GM12878 (cell line): ENCODE measurements around the gene CIROP. TPM values are rescaled to one million over a fixed set of nuclear protein-coding genes. Genes with fewer than 3 reads are reported as not detected.

Experiments
- ATAC-seq: fragments of 200-7000 bp; cut with Tn5 transposase; 3 replicates; pipeline ENCODE4 v1.9.1; 2020; ENCODE audit warnings: mild to moderate bottlenecking, moderate library complexity
- BruUV-seq: library from RNA; stranded (reverse); fragments of 400-500 nt; replicated peaks from 2 replicates; lab custom pipeline; 2021; lab: Mats Ljungman, UMichigan
- CTCF ChIA-PET: fragments of 300-600 bp; sonication (Branson Sonifier 250); formaldehyde crosslinking; extraction: SDS; loops from one replicate; lab custom pipeline; 2021; ENCODE audit warnings: inconsistent platforms; lab: Yijun Ruan, JAX
- POLR2A ChIA-PET: fragments of 350-600 bp; formaldehyde crosslinking; extraction: SDS; loops from one replicate; lab custom pipeline; 2021; ENCODE audit warnings: inconsistent platforms; lab: Charles Lee
- RAD21 ChIA-PET: fragments of 300-600 bp; sonication (Branson Sonifier 250); formaldehyde crosslinking; loops from one replicate; lab custom pipeline; 2023; ENCODE audit warnings: antibody characterized with exemption; ENCODE audit not compliant: unreplicated experiment; lab: Charles Lee
- SMC1A ChIA-PET: fragments of 300-600 bp; sonication (Branson Sonifier 250); formaldehyde crosslinking; loops from one replicate; lab custom pipeline; 2023; ENCODE audit not compliant: unreplicated experiment, uncharacterized antibody; lab: Charles Lee
- DNase-seq: peaks from one replicate; pipeline ENCODE4 v3.0.0-alpha.2; 2011; ENCODE audit warnings: low read depth, low spot score
- FAIRE-seq: peaks from 3 replicates; lab custom pipeline; 2011; peaks lifted over from hg19 to GRCh38; lab: Jason Lieb, UNC
- H2AFZ ChIP-seq: 2 replicates; pipeline ENCODE4 v1.6.0; 2011; ENCODE audit warnings: low read depth, low read length, control low read depth; ENCODE audit not compliant: control insufficient read depth
- H3K27ac ChIP-seq: 2 replicates; pipeline ENCODE4 v1.5.1; 2011; ENCODE audit warnings: control low read depth; ENCODE audit not compliant: control insufficient read depth, insufficient read depth
- H3K27me3 ChIP-seq, 2 experiments: replicated peaks in 1 of 2; 2 replicates each; pipeline versions ENCODE4 v1.6.0 to v1.6.1; 2011; ENCODE audit warnings: low read length in 1 of 2; ENCODE audit not compliant: control insufficient read depth in 2 of 2, insufficient read depth in 2 of 2
- H3K36me3 ChIP-seq, 2 experiments: 2 replicates each; pipeline ENCODE4 v1.5.1; 2011; ENCODE audit warnings: low read length in 1 of 2; ENCODE audit not compliant: control insufficient read depth in 2 of 2, insufficient read depth in 2 of 2
- H3K4me1 ChIP-seq: 2 replicates; pipeline ENCODE4 v1.6.1; 2011; ENCODE audit warnings: mild to moderate bottlenecking, low read length, moderate library complexity, mixed read lengths; ENCODE audit not compliant: control insufficient read depth, insufficient read depth
- H3K4me2 ChIP-seq: 2 replicates; pipeline ENCODE4 v1.6.0; 2011; ENCODE audit warnings: control low read depth; ENCODE audit not compliant: control insufficient read depth, insufficient read depth
- H3K4me3 ChIP-seq: fragments of 200-600 bp; sonication (generic); 2 replicates; pipeline ENCODE4 v1.5.1; 2016
- H3K79me2 ChIP-seq: 2 replicates; pipeline ENCODE4 v1.6.0; 2011; ENCODE audit warnings: low read length; ENCODE audit not compliant: control insufficient read depth, insufficient read depth
- H3K9ac ChIP-seq: 2 replicates; pipeline ENCODE4 v1.8.0; 2011; ENCODE audit warnings: low read length, control low read depth, mixed read lengths; ENCODE audit not compliant: control insufficient read depth, insufficient read depth
- H3K9me3 ChIP-seq: replicated peaks from 3 replicates; pipeline ENCODE4 v1.5.1; 2011; ENCODE audit warnings: mild to moderate bottlenecking, low read length; ENCODE audit not compliant: control insufficient read depth, insufficient read depth
- H4K20me1 ChIP-seq: 2 replicates; pipeline ENCODE4 v1.6.0; 2011; ENCODE audit not compliant: control insufficient read depth, insufficient read depth
- EED ChIP-seq: sonication (generic); IDR thresholded peaks from 2 replicates; pipeline ENCODE4 v1.6.1; 2016; ENCODE audit warnings: antibody characterized with exemption, low read depth
- HCFC1 ChIP-seq: fragments of 150-350 bp; IDR thresholded peaks from 2 replicates; pipeline ENCODE4 v1.6.1; 2014; ENCODE audit warnings: low read length
- IKZF2 ChIP-seq, 2 experiments: fragments of 450-650 bp; IDR thresholded peaks; 2 replicates each; pipeline ENCODE4 v1.6.1; 2017; ENCODE audit warnings: mild to moderate bottlenecking in 2 of 2, moderate library complexity in 2 of 2
- MTA3 ChIP-seq: IDR thresholded peaks from 2 replicates; pipeline ENCODE4 v1.6.1; 2012; ENCODE audit warnings: low read length, inconsistent platforms, borderline replicate concordance
- NBN ChIP-seq: fragments of 450-650 bp; IDR thresholded peaks from 2 replicates; pipeline ENCODE4 v1.6.1; 2016
- PAX5 ChIP-seq: IDR thresholded peaks from 2 replicates; pipeline ENCODE4 v1.6.1; 2011; ENCODE audit warnings: low read depth, low read length, borderline replicate concordance
- POLR2A ChIP-seq: IDR thresholded peaks from 2 replicates; pipeline ENCODE4 v1.6.1; 2011; ENCODE audit warnings: low read depth, mild to moderate bottlenecking, low read length
- RUNX3 ChIP-seq: IDR thresholded peaks from 2 replicates; pipeline ENCODE4 v1.6.1; 2012; ENCODE audit warnings: low read length, inconsistent platforms
- TCF7 ChIP-seq: IDR thresholded peaks from 2 replicates; pipeline ENCODE4 v1.6.1; 2014; ENCODE audit warnings: antibody characterized with exemption, borderline replicate concordance
- YY1 ChIP-seq: IDR thresholded peaks from 2 replicates; pipeline ENCODE4 v1.6.1; 2011; ENCODE audit warnings: low read depth, mild to moderate bottlenecking, low read length
- ZBED1 ChIP-seq: IDR thresholded peaks from 2 replicates; pipeline ENCODE4 v1.6.1; 2016; ENCODE audit warnings: borderline replicate concordance
- WGBS: methylation state at CpG from one replicate; pipeline ENCODE4 v1.1.6; 2016; ENCODE audit warnings: low lambda C conversion rate; ENCODE audit not compliant: insufficient replicate concordance, insufficient coverage; ENCODE audit errors: missing lambda C conversion rate; 5-methylcytosine and 5-hydroxymethylcytosine counted together
- in situ Hi-C: fragments of 300-500 bp; cut with MboI; formaldehyde crosslinking; loops from 9 replicates; pipeline ENCODE4 v1.14.3; 2018; ENCODE audit warnings: mixed read lengths
- intact Hi-C: fragments of 100-400 bp; cut with micrococcal nuclease; formaldehyde crosslinking; loops from one replicate; pipeline ENCODE4 v1.14.2; 2022; ENCODE audit not compliant: unreplicated experiment
- polyA plus RNA-seq, 11 experiments: library from polyadenylated mRNA; depleted of rRNA in 4 of 11; unstranded in 6 of 11; stranded (reverse) in 5 of 11; fragments of >200 nt; fragmentation: Nextera tagmentation in 4 of 11; fragmentation: Illumina TruSeq in 1 of 11; extraction: Ambion mirVana in 4 of 11; extraction: Trizol in 1 of 11; gene quantifications; 1 replicate in 1 of 11; 2 replicates in 10 of 11; pipeline versions ENCODE4 v1.2.1 to v1.2.3, GENCODE V29; 2011 to 2016; ENCODE audit warnings: inconsistent platforms in 2 of 11, missing spikeins in 2 of 11, low read depth in 1 of 11
- total RNA-seq, 4 experiments: library from RNA; depleted of rRNA in 3 of 4; stranded (reverse); fragments of >200 nt in 3 of 4; fragmentation: Illumina TruSeq in 1 of 4; extraction: Trizol in 1 of 4; gene quantifications; 2 replicates each; pipeline versions ENCODE4 v1.2.1 to v1.2.3, GENCODE V29; 2013 to 2021
- TF ChIP-seq, protein P1 (sequence below): fragments of 450-650 bp; IDR thresholded peaks from 2 replicates; pipeline ENCODE4 v1.6.1; 2017; ENCODE audit warnings: antibody characterized with exemption, mild to moderate bottlenecking, moderate library complexity
- TF ChIP-seq, protein P2 (sequence below): IDR thresholded peaks from 2 replicates; pipeline ENCODE4 v1.6.1; 2011; ENCODE audit warnings: borderline replicate concordance, low read depth, mild to moderate bottlenecking, moderate library complexity, low read length; ENCODE audit not compliant: insufficient read depth, poor library complexity, severe bottlenecking

CIROP gene
- total and polyA plus RNA-seq, 10 of the 15 experiments (the other 5 are each of a cell fraction or from before 2014, with no cell fraction given), result not detected

DNA sequence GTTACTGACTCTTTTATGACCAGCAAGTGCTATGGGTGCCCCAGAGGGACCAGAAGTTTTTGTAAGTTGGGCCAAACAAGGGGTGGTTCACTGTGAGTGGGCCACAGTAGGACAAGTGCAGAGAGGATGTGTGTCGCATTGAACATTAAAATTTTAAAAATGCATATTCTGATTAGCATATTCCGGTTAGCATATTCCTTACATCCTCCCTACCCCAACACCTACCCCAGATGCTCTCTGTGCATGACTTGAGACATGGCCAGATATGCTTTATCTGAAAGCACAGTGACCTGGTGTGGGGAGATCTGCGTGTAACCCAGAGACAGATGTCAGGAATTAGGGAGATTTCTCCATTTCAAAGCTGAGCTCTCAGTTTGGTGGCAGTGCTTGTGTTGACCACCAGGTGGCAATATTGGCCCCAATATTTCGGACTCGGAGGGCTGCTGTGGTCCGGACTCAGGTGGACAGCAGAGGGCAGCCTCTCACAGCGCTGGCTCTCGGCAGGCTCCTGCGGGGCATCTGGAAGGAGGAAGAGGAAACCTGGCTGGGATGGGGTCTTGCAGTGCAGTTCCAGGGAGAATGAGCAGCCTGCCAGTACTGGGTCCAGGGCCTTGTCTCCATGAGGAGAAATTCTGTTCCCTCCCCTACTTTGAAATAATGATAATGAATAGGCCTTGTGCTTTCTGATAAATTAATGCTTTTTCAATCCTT lies 15.9 kb upstream of the CIROP start (continued):
- TF ChIP-seq, protein P1, sequence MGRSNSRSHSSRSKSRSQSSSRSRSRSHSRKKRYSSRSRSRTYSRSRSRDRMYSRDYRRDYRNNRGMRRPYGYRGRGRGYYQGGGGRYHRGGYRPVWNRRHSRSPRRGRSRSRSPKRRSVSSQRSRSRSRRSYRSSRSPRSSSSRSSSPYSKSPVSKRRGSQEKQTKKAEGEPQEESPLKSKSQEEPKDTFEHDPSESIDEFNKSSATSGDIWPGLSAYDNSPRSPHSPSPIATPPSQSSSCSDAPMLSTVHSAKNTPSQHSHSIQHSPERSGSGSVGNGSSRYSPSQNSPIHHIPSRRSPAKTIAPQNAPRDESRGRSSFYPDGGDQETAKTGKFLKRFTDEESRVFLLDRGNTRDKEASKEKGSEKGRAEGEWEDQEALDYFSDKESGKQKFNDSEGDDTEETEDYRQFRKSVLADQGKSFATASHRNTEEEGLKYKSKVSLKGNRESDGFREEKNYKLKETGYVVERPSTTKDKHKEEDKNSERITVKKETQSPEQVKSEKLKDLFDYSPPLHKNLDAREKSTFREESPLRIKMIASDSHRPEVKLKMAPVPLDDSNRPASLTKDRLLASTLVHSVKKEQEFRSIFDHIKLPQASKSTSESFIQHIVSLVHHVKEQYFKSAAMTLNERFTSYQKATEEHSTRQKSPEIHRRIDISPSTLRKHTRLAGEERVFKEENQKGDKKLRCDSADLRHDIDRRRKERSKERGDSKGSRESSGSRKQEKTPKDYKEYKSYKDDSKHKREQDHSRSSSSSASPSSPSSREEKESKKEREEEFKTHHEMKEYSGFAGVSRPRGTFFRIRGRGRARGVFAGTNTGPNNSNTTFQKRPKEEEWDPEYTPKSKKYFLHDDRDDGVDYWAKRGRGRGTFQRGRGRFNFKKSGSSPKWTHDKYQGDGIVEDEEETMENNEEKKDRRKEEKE, result no peak
- TF ChIP-seq NBN, result peak; percentile 47; the same call in 1 of the 2 replicates
- 0 out of 2 replicates have a peak, but pooled peaks have one; percentile 23 for TF ChIP-seq HCFC1
- TF ChIP-seq MTA3, result no peak
- TF ChIP-seq IKZF2 (IDR thresholded peaks at IDR 0.05), result no peak
- TF ChIP-seq, all 136 proteins: peak for 30

GRCh38 chr14:23119363-23120327 lies 14.9 kb upstream of the CIROP start:
- Histone ChIP-seq H3K36me3 (no peaks in the 10 kb centered on the region), H3K9ac (no peak overlapping the region), H3K27ac (no peak overlapping the region), H2AFZ (peak overlapping the region; percentile 68), H3K4me2 (peak overlapping the region; percentile 21; the same call in 1 of the 2 replicates), H4K20me1 (no peaks in the 10 kb centered on the region), H3K9me3 (no peaks in the 10 kb centered on the region), H3K27me3 (no peaks in the 10 kb centered on the region; a peak in 1 of 4 replicates), H3K79me2 (no peaks in the 10 kb centered on the region), H3K4me1 (peaks cover 20% of the 10 kb centered on the region), H3K4me3 (no peak overlapping the region)
- no peak for FAIRE-seq
- ChIA-PET CTCF (interaction anchor here (0.8 to 6.4 kb wide), 32 partner anchors 9 to 513 kb away, joined by 3 to 127 read pairs (median 6); partner anchors contain the start of genes ACIN1, C14orf119, CMTM5 and PABPN1), SMC1A (interaction anchor here (0.7 to 3.2 kb wide), 10 partner anchors 24 to 262 kb away, joined by 3 to 34 read pairs (median 6); partner anchors contain the start of genes ACIN1, C14orf119 and SLC7A8), POLR2A (interaction anchor here (1.0 kb wide), 1 partner anchor 24 kb away, joined by 5 read pairs; the partner anchor contains the start of genes ACIN1 and C14orf119), RAD21 (interaction anchor here (0.7 to 2.3 kb wide), 13 partner anchors 24 to 440 kb away, joined by 3 to 14 read pairs (median 3); no protein-coding TSS in a partner anchor)
- in situ Hi-C loops (loop anchor here (10.0 kb wide), 1 partner anchor 65 kb away; the partner anchor contains the start of gene SLC7A8), intact Hi-C loops (loop anchor here (1.0 to 2.0 kb wide), 3 partner anchors 68 to 261 kb away; no protein-coding TSS in a partner anchor)
- no TSS peak for BruUV-seq
- 24% methylated on average over 16 of the region's 16 CpGs for WGBS
- no peak for DNase-seq
- peak; percentile 46 for ATAC-seq
- TF ChIP-seq YY1 (0 out of 2 replicates have a peak, but pooled peaks have one; percentile 41), EED (0 out of 2 replicates have a peak, but pooled peaks have one; percentile 34), PAX5 (0 out of 2 replicates have a peak, but pooled peaks have one; percentile 22), RUNX3 (peak; percentile 42; the same call in 1 of the 2 replicates), TCF7 (peak; percentile 40; the same call in 1 of the 2 replicates), ZBED1 (no peak), POLR2A (peak; percentile 22; the same call in 1 of the 2 replicates)
- TF ChIP-seq, protein P2, sequence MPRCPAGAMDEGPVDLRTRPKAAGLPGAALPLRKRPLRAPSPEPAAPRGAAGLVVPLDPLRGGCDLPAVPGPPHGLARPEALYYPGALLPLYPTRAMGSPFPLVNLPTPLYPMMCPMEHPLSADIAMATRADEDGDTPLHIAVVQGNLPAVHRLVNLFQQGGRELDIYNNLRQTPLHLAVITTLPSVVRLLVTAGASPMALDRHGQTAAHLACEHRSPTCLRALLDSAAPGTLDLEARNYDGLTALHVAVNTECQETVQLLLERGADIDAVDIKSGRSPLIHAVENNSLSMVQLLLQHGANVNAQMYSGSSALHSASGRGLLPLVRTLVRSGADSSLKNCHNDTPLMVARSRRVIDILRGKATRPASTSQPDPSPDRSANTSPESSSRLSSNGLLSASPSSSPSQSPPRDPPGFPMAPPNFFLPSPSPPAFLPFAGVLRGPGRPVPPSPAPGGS, result no peak
